ENCODE data around the gene CCR4. TPM values are rescaled to one million over a fixed set of nuclear protein-coding genes. Genes with fewer than 3 reads are reported as not detected.

Gene CCR4
- total RNA-seq, 1 donor from 2014 or later = 0.92 TPM

DNA sequence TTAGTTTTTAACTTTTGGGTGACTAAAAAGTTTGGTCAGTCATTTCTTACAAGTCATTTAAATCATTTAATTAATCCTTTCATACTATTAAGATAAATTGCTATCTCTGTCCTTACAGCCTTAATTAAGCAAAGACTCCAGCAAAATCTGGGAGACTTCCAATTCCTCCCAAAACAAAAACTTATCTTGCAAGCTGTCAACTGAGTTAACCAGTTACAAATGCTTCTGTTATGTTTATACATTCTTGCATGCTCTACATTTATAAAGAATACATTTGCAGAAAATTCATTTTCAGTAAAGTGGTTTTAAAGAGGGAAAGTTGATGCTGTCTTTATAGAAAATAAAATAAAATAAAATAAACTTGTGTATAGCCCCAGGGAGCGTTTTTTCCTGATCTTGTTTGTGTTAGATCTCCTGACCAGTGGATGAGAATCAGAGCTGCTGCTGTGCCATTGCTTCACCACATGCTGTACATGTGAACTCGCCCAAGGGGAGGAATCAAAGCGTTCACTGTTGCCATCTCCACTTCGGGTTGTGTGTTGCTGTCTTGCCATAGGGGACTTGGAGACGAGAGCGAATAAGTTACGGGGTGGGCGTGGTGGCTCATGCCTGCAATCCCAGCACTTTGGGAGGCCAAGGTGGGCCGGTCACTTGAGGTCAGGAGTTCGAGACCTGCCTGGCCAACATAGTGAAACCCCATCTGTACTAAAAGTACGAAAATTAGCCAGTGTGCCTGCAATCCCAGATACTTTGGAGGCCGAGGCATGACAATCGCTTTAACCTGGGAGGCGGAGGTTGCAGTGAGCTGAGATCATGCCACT is 5.5 kb downstream of the CCR4 start:
- intact Hi-C loops (cut with DNase I) = no loop called here
- ATAC-seq (no peak), DNase-seq (no peak)
- TF ChIP-seq, protein P1, sequence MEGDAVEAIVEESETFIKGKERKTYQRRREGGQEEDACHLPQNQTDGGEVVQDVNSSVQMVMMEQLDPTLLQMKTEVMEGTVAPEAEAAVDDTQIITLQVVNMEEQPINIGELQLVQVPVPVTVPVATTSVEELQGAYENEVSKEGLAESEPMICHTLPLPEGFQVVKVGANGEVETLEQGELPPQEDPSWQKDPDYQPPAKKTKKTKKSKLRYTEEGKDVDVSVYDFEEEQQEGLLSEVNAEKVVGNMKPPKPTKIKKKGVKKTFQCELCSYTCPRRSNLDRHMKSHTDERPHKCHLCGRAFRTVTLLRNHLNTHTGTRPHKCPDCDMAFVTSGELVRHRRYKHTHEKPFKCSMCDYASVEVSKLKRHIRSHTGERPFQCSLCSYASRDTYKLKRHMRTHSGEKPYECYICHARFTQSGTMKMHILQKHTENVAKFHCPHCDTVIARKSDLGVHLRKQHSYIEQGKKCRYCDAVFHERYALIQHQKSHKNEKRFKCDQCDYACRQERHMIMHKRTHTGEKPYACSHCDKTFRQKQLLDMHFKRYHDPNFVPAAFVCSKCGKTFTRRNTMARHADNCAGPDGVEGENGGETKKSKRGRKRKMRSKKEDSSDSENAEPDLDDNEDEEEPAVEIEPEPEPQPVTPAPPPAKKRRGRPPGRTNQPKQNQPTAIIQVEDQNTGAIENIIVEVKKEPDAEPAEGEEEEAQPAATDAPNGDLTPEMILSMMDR (IDR thresholded peaks at IDR 0.05) = no peak
- H3K4me1 ChIP-seq = no peaks in the 10 kb centered on the region
- no peak overlapping the region for H3K4me3 ChIP-seq
- no peaks in the 10 kb centered on the region for H3K36me3 ChIP-seq
- no peaks in the 10 kb centered on the region for H3K9me3 ChIP-seq
- no peak overlapping the region for H3K27ac ChIP-seq
- no peaks in the 10 kb centered on the region for H3K27me3 ChIP-seq (ENCODE audit: low read depth)

DNA sequence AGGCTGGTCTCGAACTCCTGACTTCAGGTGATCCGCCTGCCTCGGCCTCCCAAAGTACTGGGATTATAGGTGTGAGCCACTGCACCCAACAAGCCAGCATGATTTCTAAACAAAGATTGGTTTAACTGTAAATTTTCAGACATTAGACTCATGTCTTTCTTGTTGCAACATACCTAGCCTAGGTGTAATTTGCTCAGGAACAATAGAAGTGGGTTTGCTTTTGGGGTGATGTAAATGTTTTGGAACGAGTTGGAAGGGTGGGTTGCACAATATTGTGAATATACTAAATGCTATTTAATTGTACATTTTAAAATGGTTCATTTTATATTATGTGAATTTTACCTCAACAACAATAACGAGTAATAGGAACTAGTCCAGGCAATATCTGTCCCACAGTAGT is 7.1 kb downstream of the CCR4 start:
- H3K4me3 ChIP-seq = no peak overlapping the region
- no peaks in the 10 kb centered on the region for H3K9me3 ChIP-seq
- no peak overlapping the region for H3K27ac ChIP-seq
- DNase-seq (no peak), ATAC-seq (no peak)
- intact Hi-C loops (cut with DNase I) = no loop called here
- TF ChIP-seq, protein P1 (IDR thresholded peaks at IDR 0.05) = no peak
- H3K4me1 ChIP-seq = no peaks in the 10 kb centered on the region
- no peaks in the 10 kb centered on the region for H3K36me3 ChIP-seq
- H3K27me3 ChIP-seq (ENCODE audit: low read depth) = no peaks in the 10 kb centered on the region

DNA sequence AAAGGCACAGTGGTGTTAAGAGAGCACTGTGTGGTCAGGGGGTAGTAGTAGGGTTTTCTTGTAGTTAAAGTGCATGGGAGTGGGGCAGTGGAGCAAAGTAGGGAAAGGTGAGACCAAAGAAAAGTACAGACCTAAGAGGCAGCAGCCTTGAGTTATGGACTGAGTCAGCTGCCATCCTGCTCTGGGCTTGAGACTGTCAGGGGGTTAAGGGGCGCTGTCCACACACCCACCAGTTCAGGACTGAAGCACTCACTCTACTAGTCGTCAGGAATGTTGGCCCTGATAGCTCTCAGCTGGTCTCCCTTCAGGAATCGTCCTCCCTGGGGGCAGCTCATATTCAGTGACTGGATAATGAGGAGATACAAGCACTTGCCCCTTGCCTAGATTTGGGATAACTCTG is 7.9 kb downstream of the CCR4 start:
- peak; percentile 29 to 51 for ATAC-seq
- Histone ChIP-seq H3K9me3 (no peaks in the 10 kb centered on the region), H3K36me3 (no peaks in the 10 kb centered on the region), H3K4me3 (no peak overlapping the region), H3K27ac (no peak overlapping the region), H3K4me1 (no peaks in the 10 kb centered on the region), H3K27me3 (ENCODE audit: low read depth) (no peaks in the 10 kb centered on the region)
- DNase-seq = no peak
- TF ChIP-seq, protein P1 (IDR thresholded peaks at IDR 0.05) = no peak
- intact Hi-C loops (cut with DNase I) = no loop called here

DNA sequence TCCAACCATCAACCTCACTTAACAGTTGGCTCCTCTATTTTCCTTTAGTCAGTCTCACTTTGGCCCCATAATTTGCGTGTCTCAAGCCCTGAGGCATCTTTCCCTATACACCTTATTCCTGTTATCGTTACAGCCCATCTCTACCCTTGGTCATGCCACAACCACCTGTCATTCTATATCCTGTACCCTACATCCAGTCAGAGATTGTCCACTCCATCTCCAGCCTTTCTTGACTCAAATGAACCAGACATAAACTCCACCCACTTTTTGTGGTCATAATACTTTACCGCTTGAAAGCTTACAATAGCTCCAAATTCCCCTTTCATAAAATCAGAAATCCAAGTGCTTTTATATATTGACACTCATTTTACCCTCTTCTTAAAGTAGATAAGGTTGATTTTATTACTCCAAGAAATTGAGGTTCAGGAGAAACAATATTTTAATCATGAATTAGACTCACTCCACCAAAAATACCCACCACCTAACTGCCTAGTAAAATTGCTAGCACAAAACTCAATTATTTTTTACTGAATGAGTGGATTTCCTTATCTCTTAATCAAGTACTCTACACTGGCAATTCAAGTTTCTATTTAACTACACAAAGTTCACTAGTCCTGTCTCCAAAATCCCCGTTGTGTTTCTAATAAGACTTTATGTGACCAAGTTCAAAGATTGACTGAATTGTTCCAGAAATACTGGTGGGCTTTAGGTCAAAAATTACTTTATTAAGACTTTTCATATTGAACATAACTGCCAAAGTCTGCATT is 9.1 kb downstream of the CCR4 start:
- intact Hi-C loops (cut with DNase I) = no loop called here
- DNase-seq (no peak), ATAC-seq (peak in 1 of 2 donors; percentile 51)
- Histone ChIP-seq H3K27me3 (ENCODE audit: low read depth) (no peaks in the 10 kb centered on the region), H3K9me3 (peaks cover 2% of the 10 kb centered on the region), H3K36me3 (no peaks in the 10 kb centered on the region), H3K4me3 (no peak overlapping the region), H3K27ac (no peak overlapping the region), H3K4me1 (no peaks in the 10 kb centered on the region)
- TF ChIP-seq, protein P1 (IDR thresholded peaks at IDR 0.05) = no peak

DNA sequence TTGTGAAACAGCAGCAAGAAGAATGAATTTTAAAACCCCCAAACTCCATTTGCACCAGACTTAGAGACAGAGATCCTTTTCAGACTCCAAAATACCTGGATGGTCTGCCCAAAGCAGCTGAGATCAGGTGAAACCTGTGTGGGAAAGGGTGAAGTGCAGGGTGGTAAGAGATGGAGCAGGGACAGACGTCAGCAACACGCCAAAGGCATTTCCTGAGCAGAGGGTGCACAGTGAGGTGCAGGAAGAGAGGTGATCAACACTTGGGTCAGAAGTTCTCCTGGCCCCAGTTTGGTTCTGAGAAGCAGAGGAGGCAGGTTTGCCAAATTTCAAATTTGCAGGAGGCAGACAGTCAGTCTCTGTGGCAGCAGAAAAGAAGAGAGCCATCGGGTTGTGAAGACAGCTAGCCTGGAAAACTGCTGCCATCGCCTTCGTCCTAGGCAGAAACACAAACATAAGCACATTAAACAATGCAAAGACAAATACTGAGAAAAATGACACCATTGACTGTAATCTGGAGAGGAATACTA is 9.8 kb downstream of the CCR4 start:
- H3K9me3 ChIP-seq = peaks cover 8% of the 10 kb centered on the region
- intact Hi-C loops (cut with DNase I) = no loop called here
- H3K4me3 ChIP-seq = no peak overlapping the region
- H3K4me1 ChIP-seq = no peaks in the 10 kb centered on the region
- no peaks in the 10 kb centered on the region for H3K27me3 ChIP-seq (ENCODE audit: low read depth)
- no peak overlapping the region for H3K27ac ChIP-seq
- peak; percentile 60 to 79 for ATAC-seq
- H3K36me3 ChIP-seq = no peaks in the 10 kb centered on the region
- DNase-seq = no peak
- TF ChIP-seq, protein P1 (IDR thresholded peaks at IDR 0.05) = no peak
